Glutamatergic neuron (in vitro differentiated cells): ENCODE measurements around the gene CCDC183. TPM values are rescaled to one million over a fixed set of nuclear protein-coding genes. Genes with fewer than 3 reads are reported as not detected.
"Not testable (repeated sequence)": the region's sequence is repeated elsewhere in the genome, so short reads cannot be mapped to it uniquely, and the experiment has no call there.

Experiments
- DNase-seq: peaks from one replicate; pipeline ENCODE4 v3.0.0; 2022
- H3K27ac Mint-ChIP-seq: one replicate; pipeline ENCODE4 v1.8.0; 2020; ENCODE audit warnings: mild to moderate bottlenecking, mixed read lengths, inconsistent platforms; ENCODE audit not compliant: unreplicated experiment
- H3K27me3 Mint-ChIP-seq: one replicate; pipeline ENCODE4 v1.8.0; 2020; ENCODE audit warnings: mild to moderate bottlenecking, moderate library complexity, mixed read lengths, inconsistent platforms; ENCODE audit not compliant: unreplicated experiment
- H3K36me3 Mint-ChIP-seq: one replicate; pipeline ENCODE4 v1.8.0; 2020; ENCODE audit warnings: mild to moderate bottlenecking, mixed read lengths, inconsistent platforms; ENCODE audit not compliant: unreplicated experiment
- H3K4me1 Mint-ChIP-seq: one replicate; pipeline ENCODE4 v1.8.0; 2020; ENCODE audit warnings: mild to moderate bottlenecking, low read depth, mixed read lengths, inconsistent platforms; ENCODE audit not compliant: unreplicated experiment
- H3K4me3 Mint-ChIP-seq: one replicate; pipeline ENCODE4 v1.8.0; 2020; ENCODE audit warnings: mild to moderate bottlenecking, mixed read lengths, inconsistent platforms; ENCODE audit not compliant: unreplicated experiment
- H3K9me3 Mint-ChIP-seq: one replicate; pipeline ENCODE4 v1.8.0; 2020; ENCODE audit warnings: mild to moderate bottlenecking, moderate library complexity, mixed read lengths, inconsistent platforms; ENCODE audit not compliant: unreplicated experiment
- CTCF ChIP-seq: fragments of 200-600 bp; sonication (generic); IDR thresholded peaks from one replicate; pipeline ENCODE4 v1.5.0; 2021; ENCODE audit not compliant: partially characterized antibody, unreplicated experiment
- total RNA-seq: library from RNA; stranded (reverse); fragmentation: NEBNext Ultra II Directional; extraction: Animal tissue kit (Norgen Biotek cat#: 25700); gene quantifications from one replicate; pipeline ENCODE4 v1.2.1, GENCODE V29; 2021; ENCODE audit not compliant: unreplicated experiment

Gene CCDC183
- total RNA-seq, 1 donor from 2014 or later, result 20.0 TPM

GRCh38 chr9:136784997-136785361 lies 11.2 kb upstream of the CCDC183 start:
- Mint-ChIP-seq H3K27ac (peak overlapping the region; percentile 86), H3K36me3 (no peaks in the 10 kb centered on the region), H3K27me3 (peaks cover 4% of the 10 kb centered on the region), H3K4me3 (peak overlapping the region; percentile 56), H3K9me3 (no peaks in the 10 kb centered on the region), H3K4me1 (peaks cover 55% of the 10 kb centered on the region)
- TF ChIP-seq CTCF, result no peak
- no peak for DNase-seq

- Mint-ChIP-seq H3K4me3 (peak overlapping the region; percentile 8), H3K4me1 (peaks cover 51% of the 10 kb centered on the region)
- not testable (repeated sequence) for H3K36me3 Mint-ChIP-seq, H3K9me3 Mint-ChIP-seq, H3K27ac Mint-ChIP-seq, DNase-seq, H3K27me3 Mint-ChIP-seq
These were observed 10.4 kb upstream of the CCDC183 start for GRCh38 chr9:136785565-136786355.

- Mint-ChIP-seq H3K27ac (no peak overlapping the region), H3K9me3 (no peaks in the 10 kb centered on the region), H3K4me3 (no peak overlapping the region), H3K36me3 (no peaks in the 10 kb centered on the region), H3K27me3 (no peaks in the 10 kb centered on the region), H3K4me1 (peaks cover 51% of the 10 kb centered on the region)
- TF ChIP-seq CTCF, result no peak
- no peak for DNase-seq
These were observed 9.7 kb upstream of the CCDC183 start for GRCh38 chr9:136786451-136786850.

- H3K27ac Mint-ChIP-seq, H3K36me3 Mint-ChIP-seq: not testable (repeated sequence)
These were observed 9.2 kb upstream of the CCDC183 start for GRCh38 chr9:136786983-136787382.

GRCh38 chr9:136787690-136788400 lies 8.3 kb upstream of the CCDC183 start:
- Mint-ChIP-seq H3K4me1 (peaks cover 49% of the 10 kb centered on the region), H3K36me3 (no peaks in the 10 kb centered on the region), H3K9me3 (no peaks in the 10 kb centered on the region), H3K27me3 (no peaks in the 10 kb centered on the region), H3K27ac (peak overlapping the region; percentile 6), H3K4me3 (peak overlapping the region; percentile 32)
- TF ChIP-seq CTCF, result peak; percentile 95
- DNase-seq, result peak; percentile 77

More at GRCh38 chr9:136786983-136787382, 9.2 kb upstream of the CCDC183 start:
- H3K9me3 Mint-ChIP-seq, H3K27me3 Mint-ChIP-seq, DNase-seq: not testable (repeated sequence)
- peak overlapping the region; percentile 15 for H3K4me3 Mint-ChIP-seq
- H3K4me1 Mint-ChIP-seq, result peaks cover 51% of the 10 kb centered on the region

GRCh38 chr9:136788644-136789522 lies 7.3 kb upstream of the CCDC183 start:
- H3K36me3 Mint-ChIP-seq, H3K9me3 Mint-ChIP-seq, DNase-seq, H3K27me3 Mint-ChIP-seq: not testable (repeated sequence)
- Mint-ChIP-seq H3K4me1 (peaks cover 51% of the 10 kb centered on the region), H3K27ac (peak overlapping the region; percentile 41), H3K4me3 (peak overlapping the region; percentile 34)
